Retinal pigment epithelial cell (primary cell): ENCODE results near the gene FMN2.
A peak's percentile ranks its signal among the peaks of the same experiment; 100 is the strongest.

ENCODE experiments used
- DNase-seq: peaks from one replicate; pipeline ENCODE4 v3.0.0-alpha.2; 2010; ENCODE audit warnings: low read depth
- H3K4me3 ChIP-seq: 2 replicates; pipeline ENCODE4 v1.5.1; 2011; ENCODE audit warnings: mild to moderate bottlenecking, low read length, control low read depth, moderate library complexity
- TF ChIP-seq, protein P1 (sequence below): conservative IDR thresholded peaks from 2 replicates; pipeline ENCODE4 v1.5.1; 2011; ENCODE audit warnings: low read depth, low read length, control low read depth, inconsistent platforms

Gene FMN2

DNA sequence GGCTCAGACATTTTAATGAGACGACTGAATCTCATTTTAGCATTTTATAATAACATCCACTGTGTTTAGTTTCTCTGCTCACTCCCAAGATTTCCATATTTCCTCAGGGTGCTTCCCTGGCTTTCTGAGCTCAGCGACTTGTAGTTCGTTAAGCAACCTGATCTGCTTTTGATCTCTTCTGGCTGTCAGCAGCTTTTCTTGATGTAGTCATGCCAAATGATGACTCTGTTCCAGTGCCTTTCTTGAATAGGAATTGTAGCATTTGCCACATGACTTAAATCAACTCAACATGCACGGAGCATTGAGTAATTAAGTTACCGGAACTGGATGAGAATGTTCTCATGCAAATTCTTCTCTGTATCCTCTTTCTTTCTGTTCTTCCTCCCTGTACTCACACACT is 246.1 kb downstream of the FMN2 start:
- peak; percentile 54 for DNase-seq
- H3K4me3 ChIP-seq = no peak overlapping the region
- TF ChIP-seq, protein P1, sequence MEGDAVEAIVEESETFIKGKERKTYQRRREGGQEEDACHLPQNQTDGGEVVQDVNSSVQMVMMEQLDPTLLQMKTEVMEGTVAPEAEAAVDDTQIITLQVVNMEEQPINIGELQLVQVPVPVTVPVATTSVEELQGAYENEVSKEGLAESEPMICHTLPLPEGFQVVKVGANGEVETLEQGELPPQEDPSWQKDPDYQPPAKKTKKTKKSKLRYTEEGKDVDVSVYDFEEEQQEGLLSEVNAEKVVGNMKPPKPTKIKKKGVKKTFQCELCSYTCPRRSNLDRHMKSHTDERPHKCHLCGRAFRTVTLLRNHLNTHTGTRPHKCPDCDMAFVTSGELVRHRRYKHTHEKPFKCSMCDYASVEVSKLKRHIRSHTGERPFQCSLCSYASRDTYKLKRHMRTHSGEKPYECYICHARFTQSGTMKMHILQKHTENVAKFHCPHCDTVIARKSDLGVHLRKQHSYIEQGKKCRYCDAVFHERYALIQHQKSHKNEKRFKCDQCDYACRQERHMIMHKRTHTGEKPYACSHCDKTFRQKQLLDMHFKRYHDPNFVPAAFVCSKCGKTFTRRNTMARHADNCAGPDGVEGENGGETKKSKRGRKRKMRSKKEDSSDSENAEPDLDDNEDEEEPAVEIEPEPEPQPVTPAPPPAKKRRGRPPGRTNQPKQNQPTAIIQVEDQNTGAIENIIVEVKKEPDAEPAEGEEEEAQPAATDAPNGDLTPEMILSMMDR = no peak

DNA sequence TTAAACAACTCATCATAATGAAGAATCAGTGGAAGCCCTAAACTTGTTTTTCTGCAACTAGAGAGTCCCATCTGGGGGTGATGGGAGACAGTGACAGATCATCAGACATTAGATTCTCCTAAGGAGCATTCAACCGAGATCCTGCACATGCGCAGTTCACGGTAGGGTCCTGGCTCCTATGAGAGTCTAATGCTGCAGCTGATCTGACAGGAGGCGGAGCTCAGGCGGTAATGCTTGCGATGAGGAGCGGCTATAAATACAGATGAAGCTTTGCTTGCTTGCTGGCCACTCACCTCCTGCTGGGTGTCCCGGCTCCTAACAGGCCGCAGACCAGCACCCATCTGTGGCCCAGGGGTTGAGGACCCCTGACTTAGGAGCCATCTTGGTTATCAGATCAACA is 247.2 kb downstream of the FMN2 start:
- no peak overlapping the region for H3K4me3 ChIP-seq
- TF ChIP-seq, protein P1 = no peak
- no peak for DNase-seq

DNA sequence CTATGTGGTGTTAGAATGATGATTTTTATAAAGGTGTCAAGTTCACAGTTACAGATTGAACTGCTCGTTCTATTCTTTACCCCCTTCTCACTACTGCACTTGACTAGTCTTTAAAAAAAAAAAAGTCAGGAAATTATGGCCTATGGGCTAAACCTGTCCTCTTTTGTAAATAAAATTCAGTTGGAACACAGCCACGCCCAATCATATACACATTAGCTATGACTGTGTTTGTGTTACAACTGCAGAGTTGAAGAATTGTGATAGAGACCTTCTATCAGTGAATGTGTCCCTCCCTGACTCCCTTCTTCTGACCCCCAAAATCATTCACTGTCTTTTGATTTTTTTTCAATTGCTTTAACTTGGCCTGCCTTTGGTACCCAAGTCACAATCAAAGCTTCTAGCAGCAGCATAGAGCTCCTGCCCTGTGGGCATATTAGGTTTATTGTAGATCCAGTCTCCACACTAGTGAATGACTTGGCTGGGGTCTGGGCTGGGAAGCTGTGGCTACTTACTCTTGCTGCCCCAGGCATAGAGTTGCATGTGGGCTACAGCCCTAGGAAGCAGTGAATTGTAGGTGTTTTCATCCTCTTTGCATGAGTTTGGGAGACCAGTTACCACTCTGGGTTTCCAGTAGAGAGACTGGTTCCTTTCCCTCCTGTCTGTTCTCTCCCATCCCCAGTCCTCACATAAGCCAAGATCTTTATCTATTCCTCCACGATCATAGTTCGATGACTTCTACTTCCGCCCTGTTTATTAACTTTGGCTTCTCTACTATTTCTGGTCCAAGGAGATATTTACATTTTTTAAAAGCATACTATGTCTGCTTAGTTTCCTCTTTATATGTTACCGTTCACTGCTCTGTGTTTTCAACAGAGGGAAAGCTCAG is 249.9 kb downstream of the FMN2 start:
- TF ChIP-seq, protein P1 = no peak
- H3K4me3 ChIP-seq = no peak overlapping the region
- no peak for DNase-seq

DNA sequence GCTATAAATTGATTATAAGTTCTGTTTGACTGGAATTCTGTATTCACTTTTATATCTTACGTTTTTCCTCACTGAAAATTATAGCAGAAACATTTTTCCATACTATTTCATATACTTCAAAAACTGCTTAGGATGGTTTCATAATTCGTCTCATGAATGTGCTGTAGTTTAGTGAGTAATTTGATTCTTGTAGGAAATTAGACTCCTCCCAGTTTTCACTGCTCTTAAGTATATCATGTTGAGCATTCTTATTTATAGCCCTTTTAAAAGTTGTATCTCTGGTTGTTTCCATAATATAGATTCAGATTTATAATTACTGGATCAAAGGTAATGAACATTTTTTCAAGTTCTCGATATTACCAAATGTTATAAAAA is 250.6 kb downstream of the FMN2 start:
- TF ChIP-seq, protein P1 = no peak

DNA sequence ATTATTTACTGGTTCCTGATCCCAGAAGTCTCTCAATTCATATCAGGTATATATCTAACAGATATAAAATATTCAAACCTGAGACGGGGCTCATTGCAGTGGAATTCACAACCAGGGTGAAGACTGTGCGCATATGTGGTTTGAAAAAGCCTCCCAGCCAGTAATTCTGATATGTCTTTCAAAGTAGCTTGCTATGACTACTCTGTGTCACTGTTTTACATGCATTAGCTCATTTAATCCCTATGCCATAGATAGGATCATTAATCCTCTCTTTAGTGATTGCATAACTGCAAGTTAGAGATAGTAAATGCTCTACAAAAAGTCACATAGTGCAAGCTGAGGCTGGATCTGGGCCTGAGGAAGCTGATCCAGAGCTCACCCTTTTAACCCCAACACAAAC is 251.4 kb downstream of the FMN2 start:
- no peak for DNase-seq
- TF ChIP-seq, protein P1 = no peak
- no peak overlapping the region for H3K4me3 ChIP-seq

More for the DNA sequence above, 250.6 kb downstream of the FMN2 start:
- no peak overlapping the region for H3K4me3 ChIP-seq
- no peak for DNase-seq

DNA sequence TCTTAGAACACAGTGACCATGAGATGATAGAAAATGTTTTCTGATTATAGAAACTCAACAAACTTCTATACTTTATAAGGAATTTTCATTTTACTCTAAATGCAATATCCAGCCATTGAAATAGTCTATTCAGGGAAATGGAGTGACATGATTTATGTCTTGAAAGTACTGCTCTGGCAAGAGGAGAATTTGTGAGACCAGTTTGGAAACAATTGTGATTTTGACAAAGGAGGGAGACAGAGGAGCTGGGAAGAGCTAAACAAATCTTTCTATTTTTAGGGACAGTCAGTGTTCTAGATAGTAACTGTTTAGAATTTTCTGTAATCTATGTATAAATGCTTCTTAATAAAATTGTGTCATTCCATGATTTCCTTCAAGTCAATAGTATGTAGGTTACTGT is 252.3 kb downstream of the FMN2 start:
- TF ChIP-seq, protein P1 = no peak

DNA sequence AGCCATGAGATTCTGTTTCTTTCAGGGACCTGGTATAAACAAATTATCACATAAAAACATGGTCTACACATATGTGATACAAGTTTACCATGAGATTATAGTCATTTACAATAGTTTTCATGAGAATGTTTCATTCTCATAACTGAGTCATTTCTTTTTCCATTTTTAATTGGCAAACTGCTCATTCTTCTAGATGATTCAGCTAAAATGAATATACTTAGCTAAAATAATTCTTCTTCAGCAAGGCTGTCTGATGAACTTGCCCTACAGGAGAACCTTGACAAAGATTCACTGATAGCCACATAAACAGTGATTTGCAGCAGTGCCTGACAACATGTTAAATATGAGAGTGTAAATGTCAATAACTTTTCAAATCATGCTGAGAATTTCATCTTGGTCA is 253.2 kb downstream of the FMN2 start:
- TF ChIP-seq, protein P1 = no peak
- no peak overlapping the region for H3K4me3 ChIP-seq
- DNase-seq = no peak

More for the DNA sequence above, 252.3 kb downstream of the FMN2 start:
- no peak overlapping the region for H3K4me3 ChIP-seq
- DNase-seq = no peak
